GM21360 (cell line): Measurements from ENCODE around the gene BATF.
"Not testable (repeated sequence)": the region's sequence is repeated elsewhere in the genome, so short reads cannot be mapped to it uniquely, and the experiment has no call there.

ENCODE experiments used
- ATAC-seq: cut with Tn5 transposase; IDR thresholded peaks from one replicate; pipeline ENCODE4 v1.9.1; 2021; ENCODE audit warnings: mild to moderate bottlenecking, moderate library complexity; ENCODE audit not compliant: unreplicated experiment

BATF gene

GRCh38 chr14:75522224-75522982, at the start of gene BATF:
Gene BATF, plus strand, starts transcription at chr14:75522469. Its CDS starts 214 bp downstream, at chr14:75522683.
- peak; percentile 65 for ATAC-seq

DNA sequence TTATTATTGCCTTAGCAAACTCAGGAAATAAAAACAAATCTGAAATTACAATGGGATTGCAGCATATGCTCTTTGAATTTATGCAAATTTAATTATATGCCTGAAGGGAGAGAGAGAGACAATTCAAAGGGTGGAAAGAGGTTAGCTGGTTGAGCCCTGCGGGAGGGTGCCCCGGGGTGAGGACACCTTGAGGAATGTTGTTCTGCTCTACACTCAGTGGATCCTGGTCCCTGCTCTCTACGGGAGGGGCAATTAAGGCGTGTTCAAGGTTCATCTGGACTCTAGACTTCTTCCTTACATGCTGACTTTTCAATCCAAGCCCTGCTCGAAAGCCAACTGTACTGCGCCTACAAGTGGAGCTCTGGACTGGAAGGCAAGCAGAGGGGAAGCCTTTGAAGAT, 48.1 kb upstream of the BATF start:
- not testable (repeated sequence) for ATAC-seq

DNA sequence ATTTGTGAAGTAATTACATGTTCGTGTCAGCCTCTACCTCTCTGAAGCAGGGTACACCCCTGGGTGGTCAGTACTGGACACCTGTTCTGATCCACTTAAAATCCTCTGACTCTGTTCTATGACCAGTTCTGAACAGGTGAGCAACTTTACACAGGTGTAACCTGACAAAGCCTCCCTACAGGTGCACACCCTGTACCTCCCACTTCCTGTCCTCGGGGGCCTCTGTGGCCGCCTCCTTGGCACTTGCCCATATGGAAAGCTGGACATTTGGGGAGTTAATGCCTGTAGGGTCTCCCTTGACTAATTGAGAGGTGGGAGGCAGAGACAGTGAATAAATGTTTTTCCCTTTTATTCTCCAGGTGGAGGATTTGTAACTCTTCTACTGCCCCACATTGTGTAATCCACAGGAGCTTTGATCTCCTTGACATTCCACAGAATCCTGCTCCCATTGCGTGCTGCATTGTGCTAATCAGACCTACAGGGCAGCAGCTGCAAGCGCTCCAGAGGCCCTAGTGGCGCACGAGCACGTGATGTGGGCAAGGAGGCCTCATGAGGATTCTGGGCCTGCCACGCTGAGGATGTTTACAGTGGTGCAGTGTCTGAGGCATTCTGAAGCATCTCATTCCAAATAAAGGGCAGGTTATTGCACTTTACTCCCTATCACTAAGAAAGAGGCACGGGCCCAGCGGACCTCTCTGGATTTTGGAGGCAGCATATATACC, 45.8 kb upstream of the BATF start:
- ATAC-seq, result no peak

GRCh38 chr14:75477881-75478280, 44.4 kb upstream of the BATF start:
- no peak for ATAC-seq

DNA sequence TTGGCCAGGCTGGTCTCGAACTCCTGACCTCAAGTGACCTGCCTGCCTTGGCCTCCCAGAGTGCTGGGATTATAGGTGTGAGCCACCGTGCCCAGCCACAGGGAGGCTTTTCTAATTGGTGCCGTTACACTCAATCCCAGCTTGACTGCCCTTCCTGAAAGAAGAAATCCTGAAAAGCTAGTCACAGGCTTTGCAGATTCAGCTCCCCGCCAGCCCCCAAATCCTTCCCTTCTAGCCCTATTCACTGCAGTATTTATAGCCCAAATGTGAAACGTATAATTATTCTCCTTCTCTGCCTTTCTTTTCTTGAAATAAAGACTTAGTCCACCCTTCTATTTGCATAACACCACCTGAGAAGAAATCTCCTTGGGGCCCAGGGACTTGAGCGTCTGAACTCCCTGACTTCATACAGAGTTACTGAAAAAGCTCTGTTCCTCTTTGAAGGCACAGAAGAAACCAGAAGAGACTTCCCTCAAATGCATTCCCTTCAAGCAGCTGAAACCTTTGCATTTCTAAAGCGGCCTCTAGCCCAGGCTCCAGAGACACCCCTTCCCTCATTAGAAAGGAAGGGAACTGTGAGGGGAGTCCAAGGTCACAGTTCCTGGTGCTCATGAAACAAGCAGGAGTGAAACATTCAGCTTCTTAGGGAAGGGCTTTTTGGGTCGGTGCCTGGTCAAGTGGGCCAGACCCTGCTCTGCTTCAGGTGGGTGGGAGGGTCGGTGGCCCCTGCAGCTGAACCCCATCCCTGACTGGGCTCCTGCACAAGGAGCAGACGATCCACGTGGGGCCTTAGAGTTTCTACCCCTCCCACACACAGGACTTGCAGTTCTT, 42.3 kb upstream of the BATF start:
- peak; percentile 84 for ATAC-seq

DNA sequence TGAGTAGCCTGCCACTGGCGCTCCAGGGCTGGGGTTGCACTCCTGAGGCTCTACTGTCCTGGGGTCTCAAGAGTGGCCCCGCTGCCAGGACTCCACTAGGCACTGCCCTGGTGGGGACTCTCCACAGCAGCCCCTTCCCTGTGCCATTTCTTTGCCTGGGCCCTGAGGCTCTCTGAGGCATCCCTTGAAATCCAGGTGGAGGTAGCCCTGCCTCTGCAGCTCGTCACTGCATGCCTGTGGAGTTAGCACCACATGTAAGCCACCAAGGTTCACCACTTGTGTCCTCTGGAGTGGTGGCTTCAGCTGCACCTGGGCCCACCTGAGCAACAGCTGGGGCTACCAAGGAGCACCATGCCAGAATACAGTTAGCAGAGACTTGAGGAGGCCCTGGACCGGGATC, 39.9 kb upstream of the BATF start:
- ATAC-seq, result no peak

DNA sequence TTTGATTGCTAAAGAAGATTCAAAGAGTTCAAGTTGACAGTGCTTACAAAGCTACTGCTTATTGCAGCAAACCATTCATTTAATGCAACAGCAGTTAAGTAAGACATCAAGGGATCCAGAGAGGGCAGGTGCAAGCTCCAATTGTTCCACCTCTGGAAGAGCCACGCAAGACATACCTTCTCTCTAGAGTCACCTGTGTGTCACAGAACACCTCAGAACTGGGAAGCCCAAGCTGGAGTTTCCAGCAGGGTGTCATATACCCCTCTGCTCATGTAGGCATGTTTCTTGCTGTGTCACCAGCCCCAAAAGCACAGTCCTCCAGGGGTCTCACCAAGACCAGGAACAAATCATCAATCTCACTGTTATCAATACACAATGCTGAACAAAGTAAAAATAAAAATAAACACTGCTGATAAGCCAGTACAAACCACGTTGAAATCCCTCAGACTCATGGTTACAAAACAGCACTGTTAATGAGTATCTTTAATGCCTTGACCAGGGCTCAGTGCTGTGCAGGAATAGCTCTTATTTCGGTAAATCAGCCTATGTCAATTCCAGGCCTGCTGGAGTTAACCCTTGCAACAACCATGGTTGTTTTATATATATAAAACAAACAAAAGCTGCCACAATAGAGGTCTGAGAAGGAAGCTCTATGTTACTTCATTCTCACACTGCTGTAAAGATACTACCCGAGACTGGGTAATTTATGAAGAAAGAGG, 37.4 kb upstream of the BATF start:
- no peak for ATAC-seq

DNA sequence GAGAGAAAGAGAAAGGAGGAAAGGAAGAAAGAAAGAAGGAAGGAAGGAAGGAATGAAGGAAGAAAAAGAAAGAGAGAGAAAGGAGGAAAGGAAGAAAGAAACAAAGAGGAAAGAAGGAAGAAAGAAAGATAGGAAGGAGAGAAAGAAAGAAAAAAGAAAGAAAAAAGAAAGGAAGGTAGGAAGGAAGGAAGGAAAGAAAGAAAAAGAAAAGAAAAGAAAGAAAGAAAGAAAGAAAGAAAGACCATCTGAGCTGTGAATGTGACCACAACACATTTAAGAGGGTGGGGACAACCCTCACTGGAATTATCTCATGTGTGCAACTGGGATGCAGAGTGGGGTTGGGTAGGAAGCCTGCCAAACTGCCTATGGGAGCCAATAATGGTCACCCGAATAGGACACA, 36.0 kb upstream of the BATF start:
- ATAC-seq, result no peak

DNA sequence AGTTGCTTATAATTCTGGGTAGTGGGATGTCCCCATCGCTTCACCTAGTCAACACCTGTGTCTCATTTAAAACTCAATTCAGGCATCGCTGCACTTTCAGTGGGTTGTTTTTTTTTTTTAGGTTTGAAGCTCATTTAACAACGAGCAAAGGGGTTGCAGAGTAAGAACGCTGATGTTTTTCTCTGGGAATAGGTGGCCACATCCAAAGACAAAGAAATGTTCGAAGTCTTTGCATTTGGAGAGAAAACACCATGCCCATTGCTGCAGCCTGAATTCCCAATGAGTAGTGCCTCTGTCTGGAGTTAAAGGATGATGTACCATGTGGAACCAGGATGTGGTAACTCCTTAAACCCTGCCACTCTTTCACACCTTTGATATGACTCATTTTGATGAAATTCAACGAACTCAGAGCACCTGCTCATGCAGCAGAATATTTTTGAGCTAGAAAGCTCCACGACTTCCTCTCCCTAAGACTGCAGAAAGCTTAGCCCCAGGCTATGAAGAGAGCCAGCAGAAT, 35.1 kb upstream of the BATF start:
- peak; percentile 72 for ATAC-seq

GRCh38 chr14:75489480-75489837, 32.8 kb upstream of the BATF start:
- ATAC-seq, result no peak

DNA sequence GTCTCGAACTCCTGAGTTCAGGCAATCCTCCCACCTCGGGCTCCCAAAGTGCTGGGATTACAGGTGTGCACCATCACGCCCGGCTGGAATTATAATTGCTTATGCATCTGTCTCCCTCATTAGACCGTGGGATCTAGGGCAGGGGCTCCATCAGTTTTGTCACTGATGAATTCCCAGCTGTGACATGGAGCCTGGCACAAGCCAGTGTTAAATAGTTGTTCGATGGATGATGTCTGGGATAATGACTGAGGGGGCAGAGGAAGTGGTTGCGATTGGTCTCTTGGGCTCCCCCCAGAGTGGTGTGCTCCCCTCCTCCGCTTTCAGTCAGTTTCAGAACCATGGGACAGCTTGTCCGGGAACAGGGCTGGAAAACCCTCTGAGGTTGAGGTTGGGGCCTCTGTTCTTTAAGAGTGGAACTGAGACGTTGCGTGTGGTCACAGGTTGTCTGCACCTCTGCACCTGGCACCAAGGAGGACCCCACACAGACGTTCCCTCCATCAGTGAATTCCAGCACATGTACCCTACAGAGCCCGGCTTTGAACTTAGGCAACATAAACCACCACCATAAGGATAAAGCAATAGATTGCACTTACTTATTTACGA, 30.8 kb upstream of the BATF start:
- ATAC-seq, result no peak

DNA sequence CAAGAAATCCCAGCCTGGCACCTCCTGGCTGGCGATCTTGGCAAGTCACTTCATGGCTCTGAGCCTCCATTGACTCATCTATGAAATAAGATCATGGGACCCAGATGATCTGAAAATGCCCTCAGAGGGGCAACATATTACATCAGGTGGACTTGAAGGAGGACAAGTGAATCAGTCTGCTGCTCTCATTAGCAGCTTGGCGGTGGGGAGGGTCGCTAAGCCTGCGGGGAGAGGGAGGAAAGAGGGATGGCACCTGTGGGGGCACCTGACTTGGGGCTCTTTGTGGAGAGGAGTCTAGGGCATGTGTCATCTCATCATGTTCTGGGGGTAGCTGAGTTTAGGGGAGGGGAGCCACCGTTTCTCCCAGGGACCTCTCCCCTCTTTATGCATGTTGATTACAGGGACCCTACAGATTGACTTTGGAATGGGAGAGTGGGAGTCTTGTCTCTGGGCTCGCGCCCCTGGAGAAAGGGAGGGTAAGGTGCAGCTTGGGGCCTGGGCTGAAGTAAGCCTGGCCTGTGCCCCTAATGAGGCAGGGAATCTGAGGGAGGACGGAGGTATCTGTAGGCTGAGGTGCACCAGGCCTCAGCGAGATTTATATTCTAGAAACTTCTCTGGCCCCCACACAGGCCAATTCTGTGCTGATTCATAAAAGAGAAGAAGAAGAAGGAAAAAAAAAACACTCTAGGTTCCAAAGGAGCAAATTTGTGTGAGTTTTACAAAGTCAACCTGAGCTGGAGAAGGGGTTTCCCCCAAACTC, 29.3 kb upstream of the BATF start:
- no peak for ATAC-seq

DNA sequence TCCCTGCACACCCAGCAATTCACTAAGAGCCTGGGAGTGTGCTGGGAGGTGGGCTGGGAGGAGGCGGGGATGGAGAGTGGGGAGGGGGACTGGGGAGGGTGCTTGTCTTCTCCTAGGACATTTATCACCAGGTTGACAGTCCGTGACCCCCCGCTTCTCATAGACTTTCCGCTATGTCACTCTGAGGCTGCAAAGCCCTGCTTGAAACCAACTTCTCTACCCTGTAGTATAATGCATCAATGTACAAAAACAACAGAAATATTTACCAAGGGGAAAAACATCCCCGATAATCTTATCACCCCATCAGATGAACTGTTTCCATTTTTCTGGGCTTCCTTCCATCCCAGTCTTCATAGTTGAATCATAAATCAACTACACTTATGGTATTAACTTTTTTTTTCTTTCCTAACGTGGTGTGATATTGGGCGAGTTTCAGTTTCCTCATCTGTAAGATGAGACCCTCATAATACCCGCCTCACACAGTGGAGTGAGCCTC, 28.6 kb upstream of the BATF start:
- ATAC-seq, result no peak

DNA sequence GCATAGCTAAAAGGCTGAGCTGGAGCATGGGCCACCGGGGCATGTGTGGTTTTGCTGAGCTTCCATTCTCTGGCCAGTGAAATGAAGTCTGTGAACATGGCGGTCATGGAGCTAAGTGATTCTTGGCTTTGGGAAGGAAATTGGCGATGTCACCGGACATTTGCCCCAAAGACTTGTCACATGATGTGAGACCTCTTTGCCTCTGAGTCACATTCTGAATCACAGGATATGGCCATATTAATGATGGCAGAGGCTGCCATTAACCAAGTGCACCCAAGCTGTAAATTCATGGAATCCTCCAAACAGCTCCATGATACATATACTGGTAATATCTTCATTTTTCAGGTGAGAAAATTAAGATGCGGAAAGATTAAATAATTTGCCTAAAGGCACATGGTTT, 27.4 kb upstream of the BATF start:
- no peak for ATAC-seq

GRCh38 chr14:75495399-75495798, 26.9 kb upstream of the BATF start:
- ATAC-seq, result no peak

GRCh38 chr14:75495882-75496281, 26.4 kb upstream of the BATF start:
- ATAC-seq, result no peak

DNA sequence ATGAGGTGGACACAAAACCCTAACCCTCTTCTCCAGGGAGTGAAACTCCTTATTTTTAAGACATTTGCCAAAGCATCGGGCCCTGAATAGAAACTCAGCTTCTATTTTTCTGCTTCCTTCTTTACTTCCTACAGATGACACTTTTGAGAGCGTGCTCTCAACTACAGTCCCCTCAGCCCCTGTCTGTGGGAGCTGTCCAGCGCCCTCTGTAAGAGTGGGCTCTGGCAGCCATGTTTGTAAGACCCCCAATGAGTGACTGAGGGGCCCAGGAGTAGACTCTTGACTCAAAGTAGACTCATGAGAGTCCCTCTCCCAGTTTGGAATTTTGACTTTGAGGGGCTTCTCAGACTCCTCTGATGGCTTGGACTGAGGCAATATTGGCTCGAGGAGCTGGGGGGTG, 25.5 kb upstream of the BATF start:
- no peak for ATAC-seq

DNA sequence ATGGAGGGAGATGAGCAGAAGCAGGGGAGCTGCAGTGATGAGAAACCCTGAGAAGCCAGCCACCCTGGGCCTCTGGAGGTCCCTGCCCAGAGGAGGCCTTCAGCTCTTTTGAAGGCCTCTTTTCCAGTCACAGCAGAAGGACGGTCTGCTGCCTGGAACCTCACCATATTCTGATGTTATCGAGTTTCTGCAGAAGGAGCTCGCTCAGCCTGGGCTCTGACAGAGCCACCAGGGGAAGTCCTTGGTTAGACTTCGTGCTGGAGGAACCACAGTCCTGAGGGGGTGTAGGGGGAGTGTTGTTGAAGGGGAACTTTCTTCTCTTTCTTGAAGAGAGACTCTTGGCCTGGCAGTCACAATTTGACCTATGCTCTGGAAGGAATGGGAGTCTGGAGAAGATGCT, 25.1 kb upstream of the BATF start:
- ATAC-seq, result no peak

DNA sequence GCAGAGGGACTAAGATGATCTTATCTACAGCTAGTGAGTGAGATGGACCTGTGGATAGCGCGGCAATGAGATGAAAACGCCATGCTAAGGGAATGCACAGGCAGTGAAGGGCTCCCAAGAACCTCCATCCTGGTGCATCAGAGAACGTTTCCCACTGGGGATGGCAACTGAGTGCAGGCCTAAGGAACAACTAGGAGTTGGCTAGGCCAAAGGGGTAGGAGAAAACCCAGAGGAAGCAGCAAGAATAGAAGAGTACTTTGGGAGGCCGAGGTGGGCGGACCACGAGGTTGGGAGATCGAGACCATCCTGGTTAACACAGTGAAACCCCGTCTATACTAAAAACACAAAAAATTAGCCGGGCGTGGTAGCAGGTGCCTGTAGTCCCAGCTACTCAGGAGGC, 24.6 kb upstream of the BATF start:
- ATAC-seq, result no peak
